GM21423 (cell line): ENCODE measurements around the gene PLCB4.
"Not testable (repeated sequence)": the region's sequence is repeated elsewhere in the genome, so short reads cannot be mapped to it uniquely, and the experiment has no call there.

Experiments used
- ATAC-seq: cut with Tn5 transposase; IDR thresholded peaks from one replicate; pipeline ENCODE4 v1.9.1; 2021; ENCODE audit warnings: mild to moderate bottlenecking, moderate library complexity; ENCODE audit not compliant: unreplicated experiment

The PLCB4 gene

DNA sequence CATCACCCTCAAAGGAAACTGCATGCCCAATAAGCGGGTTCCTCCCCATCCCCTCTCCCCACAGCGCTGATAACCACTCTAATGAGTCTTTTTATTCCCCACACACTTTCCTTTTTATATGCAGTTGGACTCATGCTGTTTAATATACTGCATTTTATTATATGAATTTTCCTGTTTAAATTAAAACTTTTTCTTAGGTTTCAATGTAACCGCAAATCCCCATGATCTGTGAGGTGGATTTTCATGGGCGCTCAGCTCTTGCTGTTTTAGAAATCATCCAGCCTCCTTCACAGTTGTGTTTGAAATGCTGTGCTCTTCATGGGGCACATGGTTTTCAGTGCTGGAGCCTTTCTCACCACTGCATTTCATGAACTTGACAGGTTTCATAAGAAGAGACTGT, 280.4 kb downstream of the PLCB4 start:
- no peak for ATAC-seq

DNA sequence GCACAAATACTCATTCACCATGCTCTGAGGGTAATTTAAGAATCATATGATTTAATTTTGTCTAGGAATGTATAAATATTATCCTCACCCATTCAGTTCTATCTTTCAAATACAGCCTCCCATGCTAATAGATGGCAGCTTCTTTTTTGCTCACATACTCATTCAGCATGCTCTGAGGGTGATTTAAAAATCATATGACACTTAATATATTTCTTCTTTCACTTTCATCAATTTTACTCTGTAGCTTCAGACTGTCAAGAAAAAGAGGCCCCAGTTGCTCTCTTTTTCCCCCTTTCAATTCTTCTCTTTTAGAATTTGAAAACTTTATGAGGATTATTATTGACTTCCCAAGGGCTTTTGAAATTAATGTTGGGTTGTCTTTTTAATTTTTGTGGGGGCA, 283.9 kb downstream of the PLCB4 start:
- no peak for ATAC-seq

DNA sequence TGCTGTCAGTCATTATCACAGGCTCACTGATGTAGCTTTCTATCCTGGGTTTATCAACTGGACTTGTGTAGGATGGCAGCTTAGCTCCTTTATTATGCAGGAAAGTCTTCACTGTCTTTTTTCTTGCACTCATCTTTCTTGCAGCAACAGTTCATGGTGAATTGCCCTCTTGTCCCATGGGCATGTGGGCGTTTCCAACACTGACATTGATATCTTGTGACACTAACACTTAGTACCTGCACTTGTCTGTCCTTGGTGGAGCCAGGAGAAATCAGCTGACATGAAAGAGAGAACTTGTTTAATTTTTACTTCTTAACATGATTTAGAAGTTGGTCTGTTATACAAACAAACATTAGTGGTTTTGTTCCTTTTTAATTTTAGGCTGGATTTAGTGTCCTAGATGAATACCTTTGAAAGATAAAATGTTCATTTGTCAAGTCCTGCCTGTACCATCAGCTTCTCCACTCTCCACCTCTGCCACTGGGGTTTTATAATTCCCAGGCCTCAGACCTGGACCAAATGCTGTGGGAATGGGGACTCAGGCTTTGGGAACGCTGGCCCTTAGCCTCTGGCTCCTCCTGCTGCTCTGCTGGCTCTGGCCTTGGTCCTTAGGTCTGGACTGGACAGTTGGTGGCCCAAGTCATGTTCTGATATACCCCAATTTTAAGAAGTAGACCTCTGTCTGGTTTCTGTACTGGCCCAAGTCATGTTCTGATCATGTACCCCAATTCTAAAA, 284.5 kb downstream of the PLCB4 start:
- no peak for ATAC-seq

DNA sequence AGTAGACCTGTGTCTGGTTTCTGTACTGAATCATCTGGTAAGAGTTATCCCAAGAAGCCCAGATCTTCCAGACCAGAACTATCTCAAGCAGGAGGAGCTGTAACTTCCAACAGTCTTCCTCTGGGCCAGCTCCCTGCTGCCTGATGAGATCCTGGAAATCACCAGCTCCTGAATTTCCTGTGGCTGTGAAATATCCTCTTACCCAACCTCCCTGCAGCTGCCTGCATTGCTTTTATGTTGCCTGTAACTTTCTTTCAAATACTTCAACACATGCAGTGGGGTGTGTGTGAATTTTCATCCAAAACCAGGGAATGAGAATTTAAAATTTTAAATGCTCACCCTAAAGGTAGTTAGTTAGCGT, 285.0 kb downstream of the PLCB4 start:
- no peak for ATAC-seq

DNA sequence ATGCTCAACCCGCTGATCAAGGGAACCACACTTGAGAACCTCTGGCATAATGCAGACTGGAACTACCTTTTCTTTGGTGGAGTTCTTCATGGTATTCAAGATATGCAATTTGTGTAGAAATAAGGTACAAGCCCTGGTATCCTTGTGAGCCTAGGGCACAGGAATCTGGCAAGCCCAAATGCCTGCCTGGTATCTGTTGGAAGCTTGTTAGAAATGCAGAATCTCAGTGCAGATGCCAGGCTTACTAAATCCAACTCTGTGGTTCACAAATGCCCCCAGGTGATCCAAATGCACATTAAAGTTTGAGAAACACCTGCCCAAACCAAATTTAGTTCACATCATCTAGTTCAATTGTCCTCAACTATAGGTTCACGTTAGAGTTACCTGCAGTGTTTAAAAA, 285.7 kb downstream of the PLCB4 start:
- ATAC-seq = no peak

DNA sequence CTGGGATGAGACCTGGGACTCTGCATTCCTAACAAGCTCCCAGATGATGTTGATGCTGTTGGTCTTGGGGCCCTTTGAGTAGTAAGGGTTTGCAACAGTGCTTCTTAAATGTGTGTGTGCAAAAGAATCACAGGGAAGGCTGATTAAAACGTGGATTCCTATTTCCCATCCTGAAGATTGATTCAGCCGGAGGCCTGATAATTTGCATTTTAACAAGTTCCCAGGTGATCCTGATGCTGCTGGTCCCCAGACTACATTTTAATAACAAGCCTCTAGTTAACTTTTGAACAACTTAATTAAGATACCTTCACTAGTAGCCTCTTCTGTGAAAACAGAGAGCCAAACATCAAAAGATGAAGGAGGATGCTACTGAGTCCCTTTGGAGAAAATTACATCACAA, 289.1 kb downstream of the PLCB4 start:
- no peak for ATAC-seq

DNA sequence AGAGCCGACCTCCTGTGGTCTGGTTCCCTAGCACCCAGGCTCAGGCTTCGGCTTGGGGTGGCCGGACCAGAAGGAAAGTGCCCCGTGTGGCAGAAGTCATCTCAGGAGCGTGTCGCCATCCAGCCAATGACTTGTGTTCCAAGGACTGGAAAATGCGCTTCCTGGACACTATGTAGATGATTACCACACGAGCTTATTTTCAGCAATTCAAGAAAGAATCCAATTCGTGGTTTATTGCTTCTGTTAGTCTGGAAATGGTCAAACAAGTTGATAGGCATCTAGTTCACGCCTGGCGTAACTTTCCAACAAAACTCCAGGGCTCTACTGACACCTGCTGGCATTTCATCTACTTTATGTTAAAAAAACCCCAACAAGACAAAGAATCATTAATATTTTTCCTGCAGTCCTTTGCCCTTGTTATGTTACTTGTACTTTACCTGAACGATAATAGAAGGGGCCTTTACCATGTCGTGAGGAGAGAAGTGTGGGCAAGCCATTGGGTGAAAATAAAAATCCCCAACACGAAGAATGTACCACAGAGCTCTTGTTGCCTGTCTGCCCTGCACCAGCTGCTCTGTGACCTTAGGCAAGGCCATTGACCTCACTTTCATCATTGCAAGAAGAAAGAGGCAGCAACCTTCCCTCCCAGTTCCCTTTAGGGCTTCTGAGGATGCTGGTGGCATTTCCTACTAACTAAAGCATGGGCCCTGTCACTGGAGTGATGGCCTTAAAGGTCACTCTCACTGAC, 290.8 kb downstream of the PLCB4 start:
- ATAC-seq = no peak

DNA sequence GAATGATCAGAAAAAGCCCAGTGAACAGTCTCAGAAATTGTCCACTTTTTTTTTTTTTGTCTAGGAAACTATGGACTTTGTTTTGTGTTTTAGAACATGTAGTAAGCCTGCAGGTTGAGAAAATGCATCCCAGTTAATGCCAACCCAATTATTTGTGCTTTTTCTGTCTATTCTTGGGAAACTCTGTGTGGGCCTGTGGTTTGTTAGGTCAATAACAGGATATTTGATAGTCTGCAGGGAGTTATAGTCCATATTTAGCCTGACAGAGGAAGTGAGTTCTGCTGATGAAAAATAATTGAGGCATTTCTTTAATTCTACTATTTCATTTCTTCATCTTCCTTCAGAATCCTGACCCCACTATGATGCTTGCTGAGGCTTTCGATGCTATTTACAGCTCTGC, 291.5 kb downstream of the PLCB4 start:
- no peak for ATAC-seq

DNA sequence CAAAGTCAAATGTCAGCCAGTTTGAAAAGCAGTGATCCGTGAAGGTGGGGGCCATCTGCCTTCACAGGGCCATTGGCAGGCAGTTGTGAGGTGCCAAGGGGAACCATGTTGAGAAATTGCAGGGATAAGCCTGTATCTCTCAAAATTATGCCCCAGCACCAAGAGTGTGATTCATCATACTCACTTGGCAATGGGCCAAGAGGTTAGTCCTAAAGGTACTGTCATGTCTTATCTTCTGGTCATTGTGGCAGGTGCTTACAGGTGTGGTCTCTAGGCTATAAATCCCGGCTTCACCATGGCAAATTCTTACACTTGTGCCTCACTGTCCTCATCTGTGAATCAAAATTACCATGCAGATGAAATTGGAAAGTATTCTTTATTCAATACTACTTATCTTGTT, 294.8 kb downstream of the PLCB4 start:
- no peak for ATAC-seq

DNA sequence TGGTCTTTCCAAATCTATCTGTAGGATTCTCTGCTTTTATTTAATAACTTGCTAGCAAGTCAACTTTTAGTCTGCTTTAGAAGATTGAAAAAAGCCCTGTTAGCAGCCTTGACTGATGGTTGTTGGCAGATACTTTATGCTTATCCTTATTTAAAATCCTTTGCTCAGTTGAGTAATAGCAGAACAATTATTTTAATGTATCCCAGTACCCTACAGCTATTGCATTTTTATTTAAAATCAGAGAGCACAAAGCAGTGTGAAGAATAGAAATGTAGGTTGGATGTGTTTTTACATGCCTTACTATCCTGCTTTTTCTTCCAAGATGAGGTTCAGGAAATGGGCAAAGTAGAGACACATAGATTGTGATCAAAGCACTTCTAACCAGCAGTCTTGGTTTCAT, 298.4 kb downstream of the PLCB4 start:
- no peak for ATAC-seq

DNA sequence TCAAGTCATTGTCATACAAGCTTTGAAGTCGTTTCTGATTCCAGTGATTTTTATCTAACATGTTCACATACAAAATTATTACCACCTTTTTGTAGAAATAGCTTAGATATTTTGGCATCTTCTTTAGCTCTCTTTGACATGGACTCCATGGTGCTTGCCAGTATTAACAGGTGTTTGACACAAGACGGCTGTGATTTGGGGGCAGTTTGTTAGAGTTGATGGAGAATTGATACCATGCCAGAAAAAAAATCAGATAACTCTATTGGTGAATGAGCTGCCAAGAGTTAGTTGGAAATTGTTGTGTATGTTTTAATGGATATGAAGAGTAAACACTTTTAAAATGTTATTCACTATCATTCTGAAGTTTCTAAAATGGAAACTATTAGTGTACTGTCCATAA, 298.9 kb downstream of the PLCB4 start:
- no peak for ATAC-seq

DNA sequence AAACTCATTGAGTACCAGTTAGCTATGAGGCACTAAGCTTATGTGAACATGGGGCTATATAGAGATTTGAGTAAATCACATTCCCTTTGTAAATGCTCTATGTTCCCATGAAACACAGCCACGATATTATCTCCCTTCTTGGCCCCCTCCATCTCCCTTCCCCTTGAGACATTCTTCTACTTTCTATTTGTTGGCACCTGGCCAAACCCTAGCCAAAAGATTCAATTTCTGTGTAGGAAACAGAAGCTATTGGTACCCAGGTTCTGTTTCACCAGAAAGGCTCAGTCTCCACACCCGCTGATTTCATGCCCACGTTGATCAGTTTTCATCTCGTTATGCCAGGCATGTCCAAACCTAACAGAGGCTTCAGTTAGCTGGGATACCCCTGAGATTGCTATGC, 300.0 kb downstream of the PLCB4 start:
- ATAC-seq = no peak

DNA sequence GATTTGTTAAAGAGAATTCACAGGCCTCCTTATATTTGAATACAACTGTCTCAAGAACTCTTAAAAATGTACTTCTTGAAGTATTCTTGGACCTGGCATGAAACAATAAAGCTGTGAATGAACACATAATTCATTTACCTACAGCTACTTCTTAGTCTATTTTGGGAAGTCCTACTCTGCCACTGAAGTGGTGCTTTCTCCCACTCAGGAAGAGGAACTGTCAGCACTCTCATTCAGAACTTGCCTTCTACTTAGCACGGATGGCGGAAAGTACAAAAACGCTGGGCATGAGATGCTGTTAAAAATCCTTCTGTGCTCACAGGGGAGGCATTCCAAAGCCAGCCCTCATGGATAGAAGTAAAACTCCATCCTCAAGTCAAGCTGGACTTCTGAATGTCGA, 300.7 kb downstream of the PLCB4 start:
- ATAC-seq = no peak

DNA sequence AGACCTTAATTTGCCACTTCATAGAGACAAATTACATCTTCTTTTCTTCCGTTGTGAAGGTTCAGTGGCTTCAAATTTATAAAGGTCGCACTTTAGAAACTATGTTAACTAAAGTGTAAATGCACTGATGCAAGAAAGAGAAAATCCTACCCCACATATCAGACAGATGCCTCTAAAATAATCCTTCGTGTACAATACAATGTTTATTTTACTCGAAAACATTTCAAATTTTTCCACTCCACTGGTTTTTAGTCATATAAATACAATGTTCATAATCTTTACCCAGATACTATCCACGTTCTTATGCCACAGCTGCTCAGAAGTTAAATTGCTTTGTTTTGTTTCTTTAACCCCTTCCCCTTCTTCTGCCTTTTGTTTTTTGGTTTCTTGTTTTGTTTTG, 305.2 kb downstream of the PLCB4 start:
- no peak for ATAC-seq

DNA sequence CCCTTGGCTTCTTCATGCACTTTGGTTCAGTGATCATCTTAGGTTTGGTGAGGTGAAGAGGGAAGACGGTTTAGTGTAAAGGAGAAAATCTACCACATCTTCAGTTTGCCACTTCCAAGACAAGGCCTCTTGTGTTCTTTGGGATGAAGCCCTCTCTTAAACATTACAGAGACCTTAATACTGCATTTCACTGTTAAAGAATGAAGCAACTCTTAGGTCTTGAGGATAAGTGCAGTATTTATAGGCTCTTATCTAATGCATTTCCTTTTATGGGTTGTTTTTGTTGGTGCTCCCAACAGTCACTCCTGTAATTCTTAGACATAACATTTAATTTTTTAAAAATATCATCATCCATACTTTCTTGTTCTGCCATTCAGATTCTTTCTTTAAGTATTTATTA, 305.6 kb downstream of the PLCB4 start:
- no peak for ATAC-seq

DNA sequence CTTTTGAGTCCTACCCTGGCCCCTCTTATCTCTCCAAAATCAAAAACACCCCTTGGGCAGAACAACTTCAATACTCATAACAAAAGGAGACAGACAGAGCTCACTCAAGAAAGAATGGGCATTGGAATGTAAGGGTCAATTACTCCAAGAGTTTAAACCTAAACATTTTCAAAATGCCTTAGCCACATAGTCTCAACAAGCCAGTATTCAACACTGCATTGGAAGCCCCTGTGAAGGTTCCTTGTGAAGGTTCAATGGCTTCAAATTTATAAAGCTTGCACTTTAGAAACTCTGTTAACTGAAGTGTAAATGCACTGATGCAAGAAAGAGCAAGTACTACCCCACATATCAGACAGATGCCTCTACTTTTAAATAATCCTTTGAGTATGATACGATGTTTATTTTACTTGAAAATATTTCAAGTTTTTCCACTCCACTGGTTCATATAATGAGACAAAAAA, 306.4 kb downstream of the PLCB4 start:
- ATAC-seq = no peak

DNA sequence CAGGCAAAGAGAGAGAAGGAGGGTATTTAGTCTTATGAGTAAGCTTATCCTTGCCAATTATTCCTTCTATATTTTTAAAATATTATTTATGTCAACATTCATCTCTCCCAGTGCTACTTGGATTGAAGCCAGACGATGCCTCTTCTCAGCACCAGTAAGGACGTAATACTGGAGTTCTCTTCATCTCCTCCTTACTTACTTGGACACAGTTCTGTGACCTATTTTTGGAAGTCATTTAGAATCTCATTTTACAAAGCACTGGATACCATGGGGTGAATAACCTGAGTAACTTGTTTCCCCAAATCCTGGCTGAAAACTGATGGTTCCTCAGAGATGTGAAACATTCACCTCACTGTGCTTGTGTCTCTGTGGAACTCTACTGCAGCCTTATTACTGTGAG, 308.1 kb downstream of the PLCB4 start:
- ATAC-seq = no peak

DNA sequence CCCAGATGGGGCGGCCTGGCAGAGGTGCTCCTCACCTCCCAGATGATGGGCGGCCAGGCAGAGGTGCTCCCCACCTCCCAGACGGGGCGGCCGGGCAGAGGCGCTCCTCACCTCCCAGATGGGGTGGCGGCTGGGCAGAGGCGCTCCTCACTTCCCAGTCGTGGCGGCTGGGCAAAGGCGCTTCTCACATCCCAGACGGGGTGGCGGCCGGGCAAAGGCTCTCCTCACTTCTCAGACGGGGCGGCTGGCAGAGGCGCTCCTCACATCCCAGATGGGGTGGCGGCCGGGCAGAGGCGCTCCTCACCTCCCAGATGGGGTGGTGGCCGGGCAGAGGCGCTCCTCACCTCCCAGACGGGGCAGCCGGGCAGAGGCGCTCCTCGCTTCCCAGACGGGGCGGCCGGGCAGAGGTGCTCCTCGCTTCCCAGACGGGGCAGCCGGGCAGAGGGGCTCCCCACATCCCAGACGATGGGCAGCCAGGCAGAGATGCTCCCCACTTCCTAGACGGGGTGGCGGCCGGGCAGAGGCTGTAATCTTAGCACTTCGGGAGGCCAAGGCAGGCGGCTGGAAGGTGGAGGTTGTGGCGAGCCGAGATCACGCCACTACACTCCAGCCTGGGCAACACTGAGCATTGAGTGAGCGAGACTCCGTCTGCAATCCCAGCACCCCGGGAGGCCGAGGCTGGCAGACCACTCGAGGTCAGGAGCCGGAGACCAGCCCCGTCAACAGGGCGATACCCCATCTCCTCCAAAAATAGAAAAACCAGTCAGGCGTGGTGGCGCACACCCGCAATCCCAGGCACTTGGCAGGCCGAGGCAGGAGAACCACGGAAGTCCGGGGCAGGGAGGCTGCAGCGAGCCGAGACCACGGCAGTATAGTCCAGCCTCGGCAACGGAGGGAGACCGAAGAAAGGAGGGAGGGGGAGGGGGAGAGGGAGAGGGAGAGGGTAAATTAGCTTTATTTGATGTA, 316.7 kb downstream of the PLCB4 start:
- not testable (repeated sequence) for ATAC-seq

DNA sequence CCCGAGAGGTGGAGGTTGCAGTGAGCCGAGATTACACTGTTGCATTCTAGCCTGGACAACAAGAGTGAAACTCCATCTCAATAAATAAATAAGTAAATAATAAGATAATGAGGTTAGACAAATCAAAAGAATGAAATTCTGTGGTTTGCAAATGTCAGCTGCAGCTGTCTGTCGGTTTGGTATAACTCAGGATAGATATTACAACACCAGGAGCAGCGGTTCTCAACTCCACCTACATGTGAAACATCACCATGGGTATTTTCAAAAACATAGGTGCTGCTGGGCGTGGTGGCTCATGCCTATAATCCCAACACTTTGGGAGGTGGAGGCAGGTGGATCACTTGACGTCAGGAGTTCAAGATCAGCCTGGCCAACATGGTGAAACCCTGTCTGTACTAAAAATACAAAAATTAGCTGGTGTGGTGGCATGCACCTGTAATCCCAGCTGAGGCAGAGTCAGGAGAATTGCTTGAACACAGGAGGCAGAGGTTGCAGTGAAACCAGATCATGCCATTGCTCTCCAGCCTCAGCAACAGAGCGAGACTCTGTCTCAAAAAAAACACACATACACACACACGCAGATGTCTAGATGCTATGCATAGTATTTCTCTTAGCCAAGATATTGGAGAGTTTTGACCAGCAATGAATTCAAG, 319.4 kb downstream of the PLCB4 start:
- ATAC-seq = no peak

DNA sequence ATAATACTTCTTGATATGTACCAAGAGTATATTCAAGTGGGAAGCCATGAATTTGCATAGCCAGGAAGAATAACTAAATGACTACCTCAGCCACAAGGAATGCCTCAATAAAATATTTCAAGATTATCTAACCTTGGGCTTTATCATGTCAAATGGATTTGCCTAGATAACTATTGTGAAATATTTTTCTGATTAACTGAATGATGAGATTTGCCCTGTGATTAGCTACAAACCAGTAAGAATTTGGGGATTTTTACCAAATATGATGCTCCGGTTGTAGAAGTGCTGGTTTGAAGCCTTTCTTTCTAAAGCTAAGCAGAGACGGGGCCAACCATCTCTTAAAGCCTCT, 319.9 kb downstream of the PLCB4 start:
- no peak for ATAC-seq

DNA sequence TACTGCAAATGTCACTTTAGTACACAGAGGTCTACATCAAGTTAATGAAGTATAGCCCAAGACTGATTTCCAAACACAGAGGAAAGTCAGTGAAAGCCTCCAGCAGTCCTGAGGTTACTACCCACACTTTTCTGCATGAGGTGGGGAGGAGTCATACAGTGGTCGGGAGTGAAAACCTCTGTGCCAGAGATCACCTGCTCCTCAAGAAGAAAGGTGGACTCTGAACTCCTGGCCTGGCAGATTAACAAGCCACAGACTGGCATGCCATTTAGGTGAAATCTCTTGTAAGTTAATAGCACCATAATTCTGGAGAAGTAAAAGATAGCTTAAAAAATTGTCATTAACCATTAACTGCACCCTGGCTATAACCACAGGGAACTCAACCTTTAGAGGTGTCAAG, 320.5 kb downstream of the PLCB4 start:
- no peak for ATAC-seq
